HAP-1 (cell line): ENCODE data around the gene CCL28.

ENCODE experiments used
- DNase-seq, 2 experiments: peaks; one replicate each; pipeline ENCODE4 v3.0.0-alpha.2; 2016 to 2020; ENCODE audit warnings: low spot score in 2 of 2
- H3K27me3 ChIP-seq: fragments of 250-450 bp; sonication (Bioruptor Pico); 2 replicates; pipeline ENCODE4 v1.5.1; 2020; ENCODE audit warnings: low read depth, mild to moderate bottlenecking, moderate library complexity
- H3K36me3 ChIP-seq: fragments of 250-450 bp; sonication (Bioruptor Pico); replicated peaks from 2 replicates; pipeline ENCODE4 v1.5.1; 2020; ENCODE audit warnings: mild to moderate bottlenecking
- H3K4me1 ChIP-seq: fragments of 250-450 bp; sonication (Bioruptor Pico); 2 replicates; pipeline ENCODE4 v1.5.1; 2020; ENCODE audit warnings: mild to moderate bottlenecking
- H3K4me3 ChIP-seq: fragments of 250-450 bp; sonication (Bioruptor Pico); 2 replicates; pipeline ENCODE4 v1.5.1; 2020; ENCODE audit warnings: mild to moderate bottlenecking, moderate library complexity
- H3K9me3 ChIP-seq: fragments of 250-450 bp; sonication (Bioruptor Pico); 2 replicates; pipeline ENCODE4 v1.5.1; 2020; ENCODE audit warnings: mild to moderate bottlenecking, moderate library complexity
- in situ Hi-C: fragments of 300-500 bp; cut with MboI; formaldehyde crosslinking; loops from 3 replicates; pipeline ENCODE4 v1.14.3; 2020; ENCODE audit warnings: low sequenced_read_pairs, inconsistent platforms, mixed read lengths

Gene CCL28

DNA sequence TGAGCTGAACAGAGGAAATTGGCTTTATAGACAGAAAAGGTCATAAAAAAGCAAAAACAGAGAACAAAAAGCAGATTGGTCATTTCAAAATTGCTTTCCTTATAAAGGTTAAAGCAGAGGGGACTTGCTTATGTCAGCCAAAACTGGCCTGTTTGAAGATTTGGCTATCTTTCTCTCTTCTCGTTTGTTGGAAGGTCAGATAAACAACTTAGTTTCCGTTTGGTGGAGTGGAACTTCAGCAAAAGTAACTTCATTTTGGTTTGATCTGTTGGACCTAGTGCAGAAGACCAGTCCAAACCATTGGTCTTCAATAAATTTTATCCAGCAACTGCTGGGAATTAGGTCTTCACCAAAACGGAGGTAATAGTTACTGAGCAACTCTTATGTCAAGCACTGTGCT, 53.9 kb downstream of the CCL28 start:
- Histone ChIP-seq H3K27me3 (no peaks in the 10 kb centered on the region; the same call in 1 of the 2 replicates), H3K4me1 (no peaks in the 10 kb centered on the region), H3K36me3 (no peaks in the 10 kb centered on the region), H3K4me3 (no peak overlapping the region), H3K9me3 (no peaks in the 10 kb centered on the region)
- DNase-seq = no peak
- in situ Hi-C loops = no loop called here

DNA sequence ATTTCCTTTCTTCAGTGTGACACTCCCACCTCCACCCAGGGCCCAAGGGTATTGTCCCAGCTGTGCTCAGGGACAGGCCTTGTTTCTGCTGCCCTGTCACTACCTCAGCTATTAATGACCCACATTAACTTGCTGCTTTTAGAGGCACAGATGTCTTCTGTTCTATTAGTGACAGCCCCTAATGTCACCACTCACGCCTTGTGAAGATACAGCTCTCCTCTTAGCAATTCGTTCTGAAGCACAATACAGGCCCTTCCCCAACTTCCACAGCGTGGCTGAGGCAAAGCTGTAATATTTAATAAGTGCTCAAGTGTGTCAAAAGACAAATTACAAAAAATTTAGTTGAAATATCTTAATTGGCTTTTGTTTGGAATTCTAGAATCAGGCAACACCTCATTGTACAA, 54.3 kb downstream of the CCL28 start:
- no peak overlapping the region for H3K4me3 ChIP-seq
- DNase-seq = no peak
- no peaks in the 10 kb centered on the region for H3K36me3 ChIP-seq
- H3K27me3 ChIP-seq = no peaks in the 10 kb centered on the region; the same call in 1 of the 2 replicates
- no peaks in the 10 kb centered on the region for H3K9me3 ChIP-seq
- in situ Hi-C loops = no loop called here
- no peaks in the 10 kb centered on the region for H3K4me1 ChIP-seq

DNA sequence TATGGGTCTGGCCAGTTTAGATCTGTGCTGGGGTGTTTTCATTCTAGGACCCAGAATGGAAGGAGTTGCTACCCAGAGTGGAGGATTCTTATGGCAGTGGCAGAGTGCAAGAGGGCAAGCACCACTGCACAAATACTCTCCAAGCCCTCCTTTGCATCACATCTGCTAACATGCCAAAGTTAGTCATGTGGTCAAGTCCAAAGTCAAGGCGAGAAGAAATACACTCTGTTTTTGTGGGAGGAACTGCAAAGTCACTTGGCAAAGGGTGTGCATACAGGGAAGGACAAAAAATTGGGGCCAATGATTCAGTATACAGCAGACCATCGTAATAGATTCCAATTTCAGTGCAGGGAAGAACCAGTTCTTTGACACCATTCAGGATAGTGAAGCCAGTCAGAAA, 55.1 kb downstream of the CCL28 start:
- Histone ChIP-seq H3K4me3 (no peak overlapping the region), H3K4me1 (no peaks in the 10 kb centered on the region), H3K27me3 (no peaks in the 10 kb centered on the region; the same call in 1 of the 2 replicates), H3K9me3 (no peaks in the 10 kb centered on the region), H3K36me3 (no peaks in the 10 kb centered on the region)
- DNase-seq = no peak
- in situ Hi-C loops = no loop called here

GRCh38 chr5:43354774-43355173, 57.4 kb downstream of the CCL28 start:
- in situ Hi-C loops = no loop called here
- Histone ChIP-seq H3K27me3 (no peaks in the 10 kb centered on the region; the same call in 1 of the 2 replicates), H3K4me1 (no peaks in the 10 kb centered on the region), H3K36me3 (no peaks in the 10 kb centered on the region), H3K9me3 (no peaks in the 10 kb centered on the region), H3K4me3 (no peak overlapping the region)
- no peak for DNase-seq

DNA sequence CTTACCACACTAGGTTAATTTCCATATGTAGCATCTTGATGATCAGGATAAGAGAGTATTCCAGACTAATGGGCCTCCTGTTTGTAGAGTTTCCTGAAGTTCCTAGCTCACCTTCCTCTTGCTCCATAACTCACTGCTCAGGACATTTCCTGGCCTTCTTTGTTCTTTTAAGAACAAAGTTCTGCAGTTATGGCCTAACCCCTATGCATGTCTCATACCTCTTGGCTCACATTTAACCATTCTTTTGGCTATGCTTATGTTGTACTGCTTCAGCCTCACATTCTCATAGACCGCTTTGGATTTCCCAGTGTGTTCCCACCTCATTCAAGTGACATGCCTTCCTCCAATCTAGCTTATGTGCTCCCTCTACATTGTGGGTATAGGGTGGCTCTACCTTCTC, 58.5 kb downstream of the CCL28 start:
- H3K36me3 ChIP-seq = no peaks in the 10 kb centered on the region
- no peaks in the 10 kb centered on the region for H3K9me3 ChIP-seq
- no peaks in the 10 kb centered on the region; the same call in 1 of the 2 replicates for H3K27me3 ChIP-seq
- no peak overlapping the region for H3K4me3 ChIP-seq
- in situ Hi-C loops = no loop called here
- no peak for DNase-seq
- H3K4me1 ChIP-seq = no peaks in the 10 kb centered on the region

GRCh38 chr5:43352915-43353314, 59.3 kb downstream of the CCL28 start:
- no peaks in the 10 kb centered on the region for H3K9me3 ChIP-seq
- H3K36me3 ChIP-seq = no peaks in the 10 kb centered on the region
- no peak overlapping the region for H3K4me3 ChIP-seq
- no peaks in the 10 kb centered on the region; the same call in 1 of the 2 replicates for H3K27me3 ChIP-seq
- in situ Hi-C loops = no loop called here
- no peak for DNase-seq
- H3K4me1 ChIP-seq = no peaks in the 10 kb centered on the region

- Histone ChIP-seq H3K4me1 (no peaks in the 10 kb centered on the region), H3K9me3 (no peaks in the 10 kb centered on the region), H3K27me3 (no peaks in the 10 kb centered on the region; the same call in 1 of the 2 replicates), H3K4me3 (no peak overlapping the region), H3K36me3 (no peaks in the 10 kb centered on the region)
- no peak for DNase-seq
- in situ Hi-C loops = no loop called here
These were observed 60.1 kb downstream of the CCL28 start for GRCh38 chr5:43352131-43352530.

GRCh38 chr5:43348861-43349363, 63.3 kb downstream of the CCL28 start:
- in situ Hi-C loops = no loop called here
- H3K27me3 ChIP-seq = no peaks in the 10 kb centered on the region; the same call in 1 of the 2 replicates
- H3K36me3 ChIP-seq = no peaks in the 10 kb centered on the region
- no peaks in the 10 kb centered on the region for H3K4me1 ChIP-seq
- no peak overlapping the region for H3K4me3 ChIP-seq
- no peaks in the 10 kb centered on the region for H3K9me3 ChIP-seq
- DNase-seq = no peak

GRCh38 chr5:43348207-43348606, 64.0 kb downstream of the CCL28 start:
- in situ Hi-C loops = no loop called here
- no peaks in the 10 kb centered on the region; the same call in 1 of the 2 replicates for H3K27me3 ChIP-seq
- no peaks in the 10 kb centered on the region for H3K9me3 ChIP-seq
- H3K4me1 ChIP-seq = no peaks in the 10 kb centered on the region
- DNase-seq = no peak
- H3K4me3 ChIP-seq = no peak overlapping the region
- H3K36me3 ChIP-seq = no peaks in the 10 kb centered on the region

DNA sequence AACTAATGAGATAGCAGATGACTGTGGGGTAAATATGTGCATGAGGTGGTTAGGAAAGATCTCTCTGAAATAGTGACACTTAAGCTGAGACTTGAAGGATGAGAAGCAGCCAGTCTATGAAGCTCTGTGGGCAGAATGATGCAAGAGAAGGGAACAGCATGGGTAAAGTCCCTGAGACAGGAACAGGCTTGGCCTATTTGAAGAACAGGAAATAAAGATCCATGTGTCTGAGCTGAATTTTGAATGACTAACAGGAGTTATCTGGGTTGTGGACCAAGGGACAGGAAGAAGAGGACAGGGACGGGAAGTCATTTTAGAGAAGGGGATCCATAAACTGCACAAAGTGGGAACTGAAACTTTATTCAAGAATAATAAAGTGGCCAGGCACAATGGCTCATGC, 73.3 kb downstream of the CCL28 start:
- in situ Hi-C loops = no loop called here
- Histone ChIP-seq H3K9me3 (0 out of 2 replicates have a peak, but pooled peaks cover 3% of the 10 kb centered on the region), H3K4me1 (no peaks in the 10 kb centered on the region), H3K36me3 (no peaks in the 10 kb centered on the region), H3K27me3 (no peaks in the 10 kb centered on the region), H3K4me3 (no peak overlapping the region)
- DNase-seq = no peak

DNA sequence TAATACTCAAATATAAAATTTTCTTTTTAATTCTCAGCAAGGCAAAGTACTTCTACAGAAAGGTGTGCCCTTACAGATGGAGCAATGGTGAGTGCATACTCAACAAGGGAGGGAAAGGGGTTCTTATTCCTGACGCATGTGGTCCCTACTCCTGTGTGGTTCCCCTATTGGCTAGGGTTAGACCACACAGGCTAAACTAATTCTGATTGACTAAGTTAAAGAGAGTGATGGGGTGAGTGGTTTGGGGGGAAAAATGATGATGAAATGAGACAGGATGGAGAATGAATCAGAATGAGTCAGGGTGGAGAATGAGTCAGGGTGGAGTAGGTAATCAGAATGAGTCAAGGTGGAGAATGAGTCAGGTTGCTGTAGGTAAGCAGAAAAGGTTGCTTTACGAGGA, 76.0 kb downstream of the CCL28 start:
- Histone ChIP-seq H3K4me3 (no peak overlapping the region), H3K36me3 (no peaks in the 10 kb centered on the region), H3K9me3 (0 out of 2 replicates have a peak, but pooled peaks cover 3% of the 10 kb centered on the region), H3K4me1 (no peaks in the 10 kb centered on the region), H3K27me3 (0 out of 2 replicates have a peak, but pooled peaks cover 6% of the 10 kb centered on the region)
- in situ Hi-C loops = no loop called here
- DNase-seq = no peak

- in situ Hi-C loops = no loop called here
These were observed 76.5 kb downstream of the CCL28 start for GRCh38 chr5:43335681-43336080.

DNA sequence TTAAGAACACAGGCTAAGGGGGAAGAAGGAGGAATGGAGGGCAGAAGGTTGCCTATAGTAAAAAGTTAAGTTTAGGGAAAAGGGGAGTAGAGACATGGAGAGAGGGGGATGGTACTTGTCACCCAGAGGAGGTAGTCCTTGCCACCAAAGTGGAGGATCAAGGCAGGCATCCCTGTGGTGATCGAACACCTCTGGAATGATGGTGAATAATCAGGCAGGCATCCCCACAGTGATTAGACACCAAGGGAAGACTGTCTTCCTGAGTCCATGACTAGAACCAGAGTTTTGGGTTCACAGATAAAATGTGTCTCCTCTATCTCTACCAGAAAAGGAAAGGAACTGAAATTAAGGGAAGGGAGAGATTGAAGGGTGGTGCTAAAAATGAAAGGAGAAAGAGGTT, 79.8 kb downstream of the CCL28 start:
- H3K36me3 ChIP-seq = no peaks in the 10 kb centered on the region
- DNase-seq = no peak
- in situ Hi-C loops = no loop called here
- H3K4me1 ChIP-seq = no peaks in the 10 kb centered on the region
- H3K4me3 ChIP-seq = no peak overlapping the region
- H3K27me3 ChIP-seq = 0 out of 2 replicates have a peak, but pooled peaks cover 6% of the 10 kb centered on the region
- H3K9me3 ChIP-seq = no peaks in the 10 kb centered on the region

More at GRCh38 chr5:43335681-43336080, 76.5 kb downstream of the CCL28 start:
- H3K9me3 ChIP-seq = 0 out of 2 replicates have a peak, but pooled peaks cover 3% of the 10 kb centered on the region
- DNase-seq = no peak
- H3K4me3 ChIP-seq = no peak overlapping the region
- no peaks in the 10 kb centered on the region for H3K4me1 ChIP-seq
- no peaks in the 10 kb centered on the region for H3K36me3 ChIP-seq
- H3K27me3 ChIP-seq = 0 out of 2 replicates have a peak, but pooled peaks cover 6% of the 10 kb centered on the region
